B cell (primary cell): ENCODE results near the gene DDOST. TPM values are rescaled to one million over a fixed set of nuclear protein-coding genes. Genes with fewer than 3 reads are reported as not detected.

Experiments
- ATAC-seq: fragments of 200-7000 bp; cut with Tn5 transposase; one replicate; pipeline ENCODE4 v1.10.0; 2021; ENCODE audit warnings: low read depth, mild to moderate bottlenecking, moderate number of reproducible peaks, moderate library complexity
- CTCF ChIA-PET: fragments of 350-600 bp; sonication (Branson Sonifier 250); formaldehyde crosslinking; loops from one replicate; lab custom pipeline; 2021; ENCODE audit warnings: antibody characterized with exemption, inconsistent platforms; lab: Charles Lee
- POLR2A ChIA-PET: fragments of 350-600 bp; sonication (Branson Sonifier 250); formaldehyde crosslinking; loops from one replicate; lab custom pipeline; 2021; ENCODE audit warnings: antibody characterized with exemption; lab: Charles Lee
- DNase-seq: peaks from one replicate; pipeline ENCODE4 v3.0.0; 2013
- H2AFZ ChIP-seq: 2 replicates; pipeline ENCODE4 v1.6.1; 2012; ENCODE audit warnings: mild to moderate bottlenecking, low read depth, low read length; ENCODE audit not compliant: insufficient read depth, poor library complexity, severe bottlenecking
- H3K27ac ChIP-seq, 2 donors: 1 replicate in 1 of 2; 2 replicates in 1 of 2; pipeline ENCODE4 v1.5.1; 2012 to 2013; ENCODE audit warnings: low read length in 2 of 2, mild to moderate bottlenecking in 2 of 2, moderate library complexity in 1 of 2
- H3K27me3 ChIP-seq, 4 experiments: fragments of 200-600 bp in 1 of 4; sonication (generic) in 1 of 4; replicated peaks in 1 of 4; 1 replicate in 2 of 4; 2 replicates in 2 of 4; pipeline versions ENCODE4 v1.6.1 to v1.7.0; 2013 to 2016; ENCODE audit warnings: low read length in 3 of 4, mild to moderate bottlenecking in 2 of 4, mixed read lengths in 1 of 4, moderate library complexity in 1 of 4; ENCODE audit not compliant: insufficient read depth in 4 of 4, control insufficient read depth in 3 of 4; ENCODE audit errors: control extremely low read depth in 1 of 4
- H3K36me3 ChIP-seq, 2 experiments: replicated peaks in 1 of 2; 1 replicate in 1 of 2; 2 replicates in 1 of 2; pipeline versions ENCODE4 v1.6.1 to v1.7.1; 2013; ENCODE audit warnings: low read length in 1 of 2; ENCODE audit not compliant: insufficient read depth in 2 of 2, control insufficient read depth in 1 of 2; ENCODE audit errors: control extremely low read depth in 1 of 2, extremely low read depth in 1 of 2
- H3K4me1 ChIP-seq, 2 donors: fragments of 200-600 bp in 1 of 2; sonication (generic) in 1 of 2; 1 replicate in 1 of 2; 2 replicates in 1 of 2; pipeline versions ENCODE4 v1.5.1 to v1.6.1; 2013 to 2017; ENCODE audit warnings: low read length in 2 of 2; ENCODE audit not compliant: control insufficient read depth in 2 of 2, insufficient read depth in 2 of 2
- H3K4me2 ChIP-seq: replicated peaks from 2 replicates; pipeline ENCODE3; 2012; ENCODE audit warnings: mild to moderate bottlenecking, low read depth, low read length; ENCODE audit not compliant: poor library complexity, severe bottlenecking
- H3K4me3 ChIP-seq, 5 experiments: fragments of 200-600 bp in 1 of 5; sonication (generic) in 1 of 5; 1 replicate in 3 of 5; 2 replicates in 2 of 5; pipeline versions ENCODE4 v1.5.1 to v1.7.0; 2011 to 2016; ENCODE audit warnings: low read length in 4 of 5, mild to moderate bottlenecking in 4 of 5, low read depth in 2 of 5, control low read depth in 1 of 5, moderate library complexity in 1 of 5; ENCODE audit not compliant: insufficient read depth in 1 of 5; ENCODE audit errors: control extremely low read depth in 1 of 5, extremely low read depth in 1 of 5
- H3K79me2 ChIP-seq: fragments of 200-600 bp; sonication (generic); one replicate; pipeline ENCODE4 v1.6.0; 2016; ENCODE audit warnings: low read length; ENCODE audit not compliant: control insufficient read depth, insufficient read depth
- H3K9ac ChIP-seq: fragments of 200-600 bp; sonication (generic); 2 replicates; pipeline ENCODE4 v1.6.1; 2017; ENCODE audit warnings: mild to moderate bottlenecking, low read length, moderate library complexity
- H3K9me3 ChIP-seq, 3 donors: one replicate each; pipeline versions ENCODE4 v1.6.1 to v1.7.1; 2013; ENCODE audit warnings: low read length in 2 of 3; ENCODE audit not compliant: control insufficient read depth in 2 of 3, insufficient read depth in 1 of 3; ENCODE audit errors: control extremely low read depth in 1 of 3
- H4K20me1 ChIP-seq: 2 replicates; pipeline ENCODE4 v1.6.0; 2012; ENCODE audit warnings: mild to moderate bottlenecking, low read length; ENCODE audit not compliant: insufficient read depth, control insufficient read depth, poor library complexity, severe bottlenecking
- H3K27ac Mint-ChIP-seq: one replicate; pipeline ENCODE4 v1.8.0; 2021; ENCODE audit warnings: mixed read lengths
- H3K27me3 Mint-ChIP-seq: one replicate; pipeline ENCODE4 v1.8.0; 2021; ENCODE audit warnings: mixed read lengths
- H3K4me1 Mint-ChIP-seq: one replicate; pipeline ENCODE4 v1.8.0; 2021; ENCODE audit warnings: mixed read lengths
- H3K4me3 Mint-ChIP-seq: one replicate; pipeline ENCODE4 v1.8.0; 2021; ENCODE audit warnings: mixed read lengths
- H3K9me3 Mint-ChIP-seq: one replicate; pipeline ENCODE4 v1.8.0; 2022; ENCODE audit warnings: mixed read lengths; ENCODE audit not compliant: insufficient read depth
- CTCF ChIP-seq: fragments of 200-600 bp; IDR thresholded peaks from one replicate; pipeline ENCODE4 v1.8.0; 2022; ENCODE audit warnings: antibody characterized with exemption, mild to moderate bottlenecking
- EZH2 ChIP-seq: IDR thresholded peaks from 2 replicates; pipeline ENCODE4 v1.6.1; 2012; ENCODE audit warnings: borderline replicate concordance, low read depth, mild to moderate bottlenecking, moderate library complexity, low read length; ENCODE audit not compliant: insufficient read depth, poor library complexity, severe bottlenecking
- WGBS: methylation state at CpG from one replicate; pipeline ENCODE4 v1.1.5; 2013; ENCODE audit warnings: missing lambda C conversion rate; ENCODE audit not compliant: insufficient coverage; 5-methylcytosine and 5-hydroxymethylcytosine counted together
- intact Hi-C: fragments of 100-400 bp; cut with micrococcal nuclease; formaldehyde crosslinking; loops from one replicate; pipeline ENCODE4 v1.10.0; 2022
- polyA plus RNA-seq: library from polyadenylated mRNA; depleted of rRNA; stranded (reverse); fragments of >200 nt; gene quantifications from 2 replicates; pipeline ENCODE4 v1.2.3, GENCODE V29; 2012
- total RNA-seq, 2 donors: library from RNA; stranded (reverse); fragments of 120-200 nt in 1 of 2; gene quantifications; 1 replicate in 1 of 2; 2 replicates in 1 of 2; pipeline versions ENCODE4 v1.2.3 to v1.2.4, GENCODE V29; 2013 to 2022

Gene DDOST
- total and polyA plus RNA-seq, 2 donors (not counting 1 experiment from before 2014, with no cell fraction given): 73.5 to 99.2 TPM

- Mint-ChIP-seq H3K27ac (no peak overlapping the region), H3K9me3 (no peaks in the 10 kb centered on the region), H3K27me3 (peaks cover 13% of the 10 kb centered on the region), H3K4me3 (no peak overlapping the region), H3K4me1 (no peaks in the 10 kb centered on the region)
- WGBS: 87% methylated on average over 26 of the region's 26 CpGs
- Histone ChIP-seq H3K27ac (no peak overlapping the region), H4K20me1 (no peaks in the 10 kb centered on the region), H3K4me1 (peaks cover 5 to 11% of the 10 kb centered on the region in 2 donors), H3K9me3 (no peaks in the 10 kb centered on the region), H2AFZ (no peak overlapping the region), H3K4me2 (no peak overlapping the region), H3K27me3 (peaks cover 0 to 12% (median 0%) of the 10 kb centered on the region in 4 experiments), H3K36me3 (no peaks in the 10 kb centered on the region), H3K4me3 (no peak overlapping the region), H3K79me2 (no peaks in the 10 kb centered on the region), H3K9ac (no peak overlapping the region)
- ATAC-seq: no peak
- TF ChIP-seq CTCF (no peak), EZH2 (no peak)
- CTCF ChIA-PET: interaction anchor here (1.1 kb wide), 1 partner anchor 10 kb away, joined by 3 read pairs; no protein-coding TSS in a partner anchor
- intact Hi-C loops: no loop called here
- DNase-seq: no peak
- POLR2A ChIA-PET: no interaction called here
Measured at GRCh38 chr1:20686883-20687725, 25.9 kb upstream of the DDOST start.

DNA sequence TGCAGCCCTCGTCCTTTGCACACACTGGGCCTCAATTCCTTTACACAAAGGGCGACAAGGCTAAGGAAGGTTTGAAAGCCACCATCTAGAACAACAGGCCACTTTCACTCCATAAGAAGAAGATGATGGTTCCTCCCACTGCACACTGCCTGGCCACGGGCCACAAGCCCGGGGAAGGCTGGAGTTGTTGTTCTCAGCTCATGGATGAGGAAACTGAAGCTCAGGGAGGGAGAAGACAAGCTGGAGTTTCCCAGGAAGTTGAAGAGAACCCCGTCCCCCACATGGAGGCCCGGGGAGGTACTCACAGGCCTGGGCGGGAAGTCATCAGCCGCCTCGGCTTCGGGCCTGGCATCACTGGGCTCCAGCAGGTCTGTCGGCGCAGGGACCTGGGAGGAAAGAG, 24.6 kb upstream of the DDOST start:
- Histone ChIP-seq H3K9me3 (no peaks in the 10 kb centered on the region), H3K79me2 (no peaks in the 10 kb centered on the region), H3K27ac (no peak overlapping the region), H3K4me3 (no peak overlapping the region), H3K4me1 (peaks cover 5 to 11% of the 10 kb centered on the region in 2 donors), H3K27me3 (peaks cover 0 to 12% (median 0%) of the 10 kb centered on the region in 4 experiments), H4K20me1 (no peaks in the 10 kb centered on the region), H3K36me3 (no peaks in the 10 kb centered on the region), H3K4me2 (no peak overlapping the region), H2AFZ (no peak overlapping the region), H3K9ac (no peak overlapping the region)
- Mint-ChIP-seq H3K9me3 (no peaks in the 10 kb centered on the region), H3K4me1 (no peaks in the 10 kb centered on the region), H3K4me3 (no peak overlapping the region), H3K27me3 (peaks cover 16% of the 10 kb centered on the region), H3K27ac (no peak overlapping the region)
- ATAC-seq (no peak), DNase-seq (no peak)
- intact Hi-C loops: no loop called here
- TF ChIP-seq CTCF (no peak), EZH2 (no peak)
- ChIA-PET CTCF (no interaction called here), POLR2A (no interaction called here)
- WGBS: 96% methylated on average over 3 of the region's 12 CpGs
